ENCODE data around the gene GMPPB.
"Not testable (repeated sequence)": the region's sequence is repeated elsewhere in the genome, so short reads cannot be mapped to it uniquely, and the experiment has no call there.

GMPPB gene

GRCh38 chr3:49723628-49724551 is at the start of gene GMPPB:
TSS of gene GMPPB (minus strand) at chr3:49723951. CDS start at chr3:49723726, 225 bp downstream.
- DNase-seq (ENCODE audit: low read depth in 2 of 3, low spot score in 2 of 3), result peak; percentile 83 to 91 (median 88)

- no peak for DNase-seq (ENCODE audit: low read depth in 2 of 3, low spot score in 2 of 3)
Measured at GRCh38 chr3:49772703-49773102, 49.0 kb upstream of the GMPPB start.

GRCh38 chr3:49771340-49771938 is 47.7 kb upstream of the GMPPB start:
- no peak for DNase-seq (ENCODE audit: low read depth in 2 of 3, low spot score in 2 of 3)

GRCh38 chr3:49769926-49770325 is 46.2 kb upstream of the GMPPB start:
- DNase-seq (ENCODE audit: low read depth in 2 of 3, low spot score in 2 of 3), result no peak

GRCh38 chr3:49769286-49769915 is 45.6 kb upstream of the GMPPB start:
- DNase-seq (ENCODE audit: low read depth in 2 of 3, low spot score in 2 of 3), result no peak

- DNase-seq (ENCODE audit: low read depth in 2 of 3, low spot score in 2 of 3), result no peak
Measured at GRCh38 chr3:49763981-49764380, 40.2 kb upstream of the GMPPB start.

GRCh38 chr3:49761661-49762060 is 37.9 kb upstream of the GMPPB start:
- no peak for DNase-seq (ENCODE audit: low read depth in 2 of 3, low spot score in 2 of 3)

GRCh38 chr3:49759226-49759625 is 35.5 kb upstream of the GMPPB start:
- DNase-seq (ENCODE audit: low read depth in 2 of 3, low spot score in 2 of 3), result no peak

GRCh38 chr3:49757197-49757596 is 33.4 kb upstream of the GMPPB start:
- DNase-seq (ENCODE audit: low read depth in 2 of 3, low spot score in 2 of 3), result no peak

- DNase-seq (ENCODE audit: low read depth in 2 of 3, low spot score in 2 of 3), result no peak
Measured at GRCh38 chr3:49756036-49756435, 32.3 kb upstream of the GMPPB start.

- DNase-seq (ENCODE audit: low read depth in 2 of 3, low spot score in 2 of 3), result no peak
Measured at GRCh38 chr3:49754536-49754935, 30.8 kb upstream of the GMPPB start.

- no peak for DNase-seq (ENCODE audit: low read depth in 2 of 3, low spot score in 2 of 3)
Measured at GRCh38 chr3:49751501-49751900, 27.8 kb upstream of the GMPPB start.

GRCh38 chr3:49750056-49750455 is 26.3 kb upstream of the GMPPB start:
- no peak for DNase-seq (ENCODE audit: low read depth in 2 of 3, low spot score in 2 of 3)

- not testable (repeated sequence) for DNase-seq (ENCODE audit: low read depth in 2 of 3, low spot score in 2 of 3)
Measured at GRCh38 chr3:49748874-49749273, 25.1 kb upstream of the GMPPB start.

- no peak for DNase-seq (ENCODE audit: low read depth in 2 of 3, low spot score in 2 of 3)
Measured at GRCh38 chr3:49747792-49748480, 24.2 kb upstream of the GMPPB start.

- DNase-seq (ENCODE audit: low read depth in 2 of 3, low spot score in 2 of 3), result no peak
Measured at GRCh38 chr3:49745986-49746385, 22.2 kb upstream of the GMPPB start.

- no peak for DNase-seq (ENCODE audit: low read depth in 2 of 3, low spot score in 2 of 3)
Measured at GRCh38 chr3:49740427-49740826, 16.7 kb upstream of the GMPPB start.

GRCh38 chr3:49738067-49738713 is 14.4 kb upstream of the GMPPB start:
- DNase-seq (ENCODE audit: low read depth in 2 of 3, low spot score in 2 of 3), result no peak

- DNase-seq (ENCODE audit: low read depth in 2 of 3, low spot score in 2 of 3), result no peak
Measured at GRCh38 chr3:49734752-49735151, 11.0 kb upstream of the GMPPB start.

GRCh38 chr3:49733551-49733950 is 9.8 kb upstream of the GMPPB start:
- DNase-seq (ENCODE audit: low read depth in 2 of 3, low spot score in 2 of 3), result no peak

- no peak for DNase-seq (ENCODE audit: low read depth in 2 of 3, low spot score in 2 of 3)
Measured at GRCh38 chr3:49732597-49732996, 8.8 kb upstream of the GMPPB start.

Data from activated CD8-positive, alpha-beta memory T cell treated with anti-CD3 and anti-CD28 coated beads for 48 hours (primary cell).